Activated CD8-positive, alpha-beta T cell treated with anti-CD3 and anti-CD28 coated beads for 36 hours (primary cell): ENCODE results near the gene AFF1. TPM values are rescaled to one million over a fixed set of nuclear protein-coding genes. Genes with fewer than 3 reads are reported as not detected.

Experiments
- ATAC-seq: fragments of 200-7000 bp; cut with Tn5 transposase; one replicate; pipeline ENCODE4 v1.10.0; 2021; ENCODE audit warnings: mild to moderate bottlenecking, moderate library complexity
- CTCF ChIA-PET: fragments of 350-600 bp; sonication (Branson Sonifier 250); formaldehyde crosslinking; loops from one replicate; lab custom pipeline; 2021; ENCODE audit warnings: antibody characterized with exemption; lab: Charles Lee
- POLR2A ChIA-PET: fragments of 350-600 bp; sonication (Branson Sonifier 250); formaldehyde crosslinking; loops from one replicate; lab custom pipeline; 2021; ENCODE audit warnings: antibody characterized with exemption; lab: Charles Lee
- DNase-seq: peaks from one replicate; pipeline ENCODE4 v3.0.0-alpha.2; 2020
- H3K27ac Mint-ChIP-seq: one replicate; pipeline ENCODE4 v1.8.0; 2021; ENCODE audit warnings: mild to moderate bottlenecking, mixed read lengths
- H3K27me3 Mint-ChIP-seq: one replicate; pipeline ENCODE4 v1.8.0; 2021; ENCODE audit warnings: mixed read lengths
- H3K36me3 Mint-ChIP-seq: one replicate; pipeline ENCODE4 v1.8.0; 2021; ENCODE audit warnings: low read depth, mixed read lengths
- H3K4me1 Mint-ChIP-seq: one replicate; pipeline ENCODE4 v1.8.0; 2021; ENCODE audit warnings: low read depth, mixed read lengths
- H3K4me3 Mint-ChIP-seq: one replicate; pipeline ENCODE4 v1.8.0; 2021; ENCODE audit warnings: mild to moderate bottlenecking, moderate library complexity, mixed read lengths
- H3K9me3 Mint-ChIP-seq: one replicate; pipeline ENCODE4 v1.8.0; 2021; ENCODE audit warnings: mixed read lengths
- CTCF ChIP-seq: fragments of 200-600 bp; IDR thresholded peaks from one replicate; pipeline ENCODE4 v1.8.0; 2022; ENCODE audit warnings: antibody characterized with exemption, mild to moderate bottlenecking
- intact Hi-C: fragments of 100-400 bp; cut with micrococcal nuclease; formaldehyde crosslinking; loops from one replicate; pipeline ENCODE4 v1.10.0; 2022
- total RNA-seq, 2 experiments: library from RNA; stranded (reverse); gene quantifications; one replicate each; pipeline ENCODE4 v1.2.3, GENCODE V29; 2021

Gene AFF1
- total RNA-seq, 2 experiments from 2014 or later = 40.3 to 45.4 TPM

- no peaks in the 10 kb centered on the region for H3K36me3 Mint-ChIP-seq
- no peaks in the 10 kb centered on the region for H3K9me3 Mint-ChIP-seq
- no peaks in the 10 kb centered on the region for H3K4me1 Mint-ChIP-seq
- H3K27me3 Mint-ChIP-seq = no peaks in the 10 kb centered on the region
- ATAC-seq (no peak), DNase-seq (no peak)
- TF ChIP-seq CTCF = no peak
- no peak overlapping the region for H3K4me3 Mint-ChIP-seq
- no peak overlapping the region for H3K27ac Mint-ChIP-seq
- POLR2A ChIA-PET = no interaction called here
- CTCF ChIA-PET = interaction anchor here (0.9 to 3.4 kb wide), 2 partner anchors 83 to 231 kb away, joined by 3 to 50 read pairs; no protein-coding TSS in a partner anchor
- intact Hi-C loops = no loop called here
Measured at GRCh38 chr4:87153078-87153870, 218.5 kb downstream of the AFF1 start.

DNA sequence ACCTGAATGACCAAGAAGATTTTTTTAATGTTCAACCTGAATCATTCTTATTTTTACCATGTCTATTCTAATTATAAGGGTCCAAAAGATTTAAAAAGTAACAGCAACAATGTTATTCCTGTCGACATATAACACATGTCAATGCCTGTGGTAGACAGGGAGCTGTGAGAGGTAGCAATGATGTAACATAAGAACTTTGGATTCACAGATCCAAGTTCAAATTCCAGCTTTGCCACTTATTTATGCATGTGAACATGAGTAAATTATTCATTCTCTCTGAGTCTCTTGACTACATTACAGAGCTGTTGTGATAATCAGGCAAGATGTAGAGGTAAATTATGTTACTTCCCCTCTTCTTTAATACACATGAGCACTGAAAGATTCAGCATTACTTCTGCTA lies 231.1 kb downstream of the AFF1 start:
- H3K27me3 Mint-ChIP-seq = no peaks in the 10 kb centered on the region
- ChIA-PET POLR2A (no interaction called here), CTCF (interaction anchor here (1.3 kb wide), 1 partner anchor 15 kb away, joined by 5 read pairs; no protein-coding TSS in a partner anchor)
- H3K9me3 Mint-ChIP-seq = no peaks in the 10 kb centered on the region
- no peak for TF ChIP-seq CTCF
- DNase-seq = no peak
- peaks cover 4% of the 10 kb centered on the region for H3K4me1 Mint-ChIP-seq
- no peak overlapping the region for H3K4me3 Mint-ChIP-seq
- ATAC-seq = no peak
- peaks cover 5% of the 10 kb centered on the region for H3K36me3 Mint-ChIP-seq
- intact Hi-C loops = no loop called here
- no peak overlapping the region for H3K27ac Mint-ChIP-seq

DNA sequence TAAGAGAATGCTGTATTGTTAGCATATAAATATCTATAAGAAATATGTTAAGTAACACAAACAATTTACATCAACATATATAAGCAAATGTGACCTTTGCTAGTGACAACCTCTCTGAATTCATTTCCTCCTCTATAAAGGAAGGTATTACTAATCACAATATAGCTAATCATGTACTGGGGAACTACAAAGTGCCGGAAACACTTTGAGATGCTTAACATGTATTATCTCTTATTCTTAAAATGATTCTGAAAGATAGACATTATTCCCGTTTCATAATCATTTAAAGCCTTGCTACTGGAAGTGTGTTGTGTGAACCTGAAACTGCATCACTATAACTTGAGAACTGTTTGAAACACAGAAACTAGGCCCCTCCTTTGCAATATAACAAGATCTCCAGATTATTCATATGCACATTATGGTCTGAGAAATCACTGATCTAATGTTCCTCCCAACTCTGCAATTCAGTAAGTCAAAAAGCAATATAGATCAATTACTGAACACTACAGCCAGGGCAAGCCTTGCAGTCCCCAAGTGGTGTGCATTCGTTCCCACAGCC lies 231.6 kb downstream of the AFF1 start:
- intact Hi-C loops = no loop called here
- ChIA-PET CTCF (interaction anchor here (1.3 kb wide), 1 partner anchor 15 kb away, joined by 5 read pairs; no protein-coding TSS in a partner anchor), POLR2A (no interaction called here)
- H3K4me1 Mint-ChIP-seq = peaks cover 4% of the 10 kb centered on the region
- no peak for DNase-seq
- no peak for TF ChIP-seq CTCF
- no peak overlapping the region for H3K4me3 Mint-ChIP-seq
- H3K27me3 Mint-ChIP-seq = no peaks in the 10 kb centered on the region
- peaks cover 5% of the 10 kb centered on the region for H3K36me3 Mint-ChIP-seq
- ATAC-seq = no peak
- H3K27ac Mint-ChIP-seq = no peak overlapping the region
- H3K9me3 Mint-ChIP-seq = no peaks in the 10 kb centered on the region

DNA sequence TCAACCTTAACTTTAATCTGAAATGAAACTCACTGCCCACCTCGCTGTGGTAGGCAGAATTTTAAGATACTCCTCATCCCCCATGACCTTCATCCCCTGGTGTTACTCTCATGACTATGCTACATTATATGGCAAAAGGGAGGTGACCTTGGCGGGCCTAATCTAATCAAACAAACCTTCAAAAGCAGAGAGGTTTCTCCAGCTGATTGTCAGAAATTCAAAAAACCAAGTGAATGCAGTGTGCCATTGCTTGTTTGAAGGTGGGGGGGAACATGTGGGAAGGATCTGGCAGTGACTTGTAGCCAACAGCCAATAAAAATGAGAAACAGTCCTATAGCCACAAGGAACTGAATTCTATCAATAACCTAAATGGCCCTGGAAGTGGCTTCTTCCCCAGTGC lies 237.1 kb downstream of the AFF1 start:
- ATAC-seq (no peak), DNase-seq (no peak)
- Mint-ChIP-seq H3K9me3 (no peaks in the 10 kb centered on the region), H3K4me1 (no peaks in the 10 kb centered on the region), H3K27me3 (no peaks in the 10 kb centered on the region), H3K27ac (no peak overlapping the region), H3K4me3 (no peak overlapping the region), H3K36me3 (peaks cover 11% of the 10 kb centered on the region)
- CTCF ChIA-PET = interaction anchor here (1.3 to 3.0 kb wide), 2 partner anchors 10 to 21 kb away, joined by 3 to 12 read pairs; no protein-coding TSS in a partner anchor
- intact Hi-C loops = no loop called here
- POLR2A ChIA-PET = interaction anchor here (1.5 kb wide), 1 partner anchor 48 kb away, joined by 3 read pairs; the partner anchor contains the start of gene KLHL8
- TF ChIP-seq CTCF = no peak

- DNase-seq (no peak), ATAC-seq (no peak)
- intact Hi-C loops = no loop called here
- H3K27ac Mint-ChIP-seq = no peak overlapping the region
- ChIA-PET CTCF (no interaction called here), POLR2A (no interaction called here)
- no peaks in the 10 kb centered on the region for H3K9me3 Mint-ChIP-seq
- TF ChIP-seq CTCF = no peak
- H3K4me3 Mint-ChIP-seq = no peak overlapping the region
- H3K4me1 Mint-ChIP-seq = no peaks in the 10 kb centered on the region
- peaks cover 18% of the 10 kb centered on the region for H3K36me3 Mint-ChIP-seq
- no peaks in the 10 kb centered on the region for H3K27me3 Mint-ChIP-seq
Measured at GRCh38 chr4:87174672-87175071, 239.9 kb downstream of the AFF1 start.
